Caco-2 (cell line): ENCODE measurements around the gene CDC42SE2. TPM values are rescaled to one million over a fixed set of nuclear protein-coding genes. Genes with fewer than 3 reads are reported as not detected.

Experiments used
- BruUV-seq: library from RNA; stranded (reverse); fragments of 400-500 nt; replicated peaks from 2 replicates; lab custom pipeline; 2021; lab: Mats Ljungman, UMichigan
- CTCF ChIA-PET: fragments of 300-600 bp; sonication (Branson Sonifier 250); formaldehyde crosslinking; loops from one replicate; lab custom pipeline; 2022; ENCODE audit warnings: antibody characterized with exemption; lab: Charles Lee
- POLR2A ChIA-PET: fragments of 300-600 bp; sonication (Branson Sonifier 250); formaldehyde crosslinking; loops from one replicate; lab custom pipeline; 2022; ENCODE audit warnings: antibody characterized with exemption; lab: Charles Lee
- DNase-seq, 2 experiments: peaks; one replicate each; pipeline versions ENCODE4 v3.0.0 to v3.0.0-alpha.2; 2020 to 2022
- H3K27me3 ChIP-seq: replicated peaks from 2 replicates; pipeline ENCODE4 v1.6.0; 2011; ENCODE audit warnings: low read length; ENCODE audit not compliant: control insufficient read depth, insufficient read depth
- H3K36me3 ChIP-seq: 2 replicates; pipeline ENCODE4 v1.5.1; 2011; ENCODE audit warnings: low read length; ENCODE audit not compliant: control insufficient read depth, insufficient read depth
- H3K4me1 ChIP-seq: fragments of 250-450 bp; sonication (Bioruptor Pico); 2 replicates; pipeline ENCODE4 v1.5.1; 2020; ENCODE audit warnings: mild to moderate bottlenecking
- H3K4me3 ChIP-seq: 2 replicates; pipeline ENCODE4 v1.5.1; 2011; ENCODE audit warnings: low read depth, mild to moderate bottlenecking, control low read depth, low read length
- H3K9me3 ChIP-seq: fragments of 250-450 bp; sonication (Bioruptor Pico); 2 replicates; pipeline ENCODE4 v1.5.1; 2020; ENCODE audit warnings: mild to moderate bottlenecking, moderate library complexity
- H3K27ac Mint-ChIP-seq: one replicate; pipeline ENCODE4 v1.8.0; 2022; ENCODE audit warnings: mixed read lengths; ENCODE audit not compliant: unreplicated experiment
- H3K27me3 Mint-ChIP-seq: one replicate; pipeline ENCODE4 v1.8.0; 2022; ENCODE audit warnings: mixed read lengths; ENCODE audit not compliant: insufficient read depth, unreplicated experiment
- H3K36me3 Mint-ChIP-seq: one replicate; pipeline ENCODE4 v1.8.0; 2022; ENCODE audit warnings: mild to moderate bottlenecking, mixed read lengths; ENCODE audit not compliant: insufficient read depth, unreplicated experiment
- H3K4me1 Mint-ChIP-seq: one replicate; pipeline ENCODE4 v1.8.0; 2022; ENCODE audit warnings: low read depth, mixed read lengths; ENCODE audit not compliant: unreplicated experiment
- H3K4me3 Mint-ChIP-seq: one replicate; pipeline ENCODE4 v1.8.0; 2022; ENCODE audit warnings: mild to moderate bottlenecking, moderate library complexity, mixed read lengths; ENCODE audit not compliant: unreplicated experiment
- H3K9me3 Mint-ChIP-seq: one replicate; pipeline ENCODE4 v1.8.0; 2022; ENCODE audit warnings: mixed read lengths; ENCODE audit not compliant: unreplicated experiment
- intact Hi-C: fragments of 100-400 bp; cut with micrococcal nuclease; formaldehyde crosslinking; loops from one replicate; pipeline ENCODE4 v1.10.0; 2022; ENCODE audit not compliant: unreplicated experiment
- total RNA-seq: library from RNA; stranded (reverse); gene quantifications from 2 replicates; pipeline ENCODE4 v1.2.3, GENCODE V29; 2022
- TF ChIP-seq, protein P1 (sequence below), 2 experiments: fragments of 200-600 bp in 1 of 2; IDR thresholded peaks; 1 replicate in 1 of 2; 2 replicates in 1 of 2; pipeline versions ENCODE4 v1.5.1 to v1.8.0; 2011 to 2022; ENCODE audit warnings: antibody characterized with exemption in 1 of 2, control low read depth in 1 of 2, inconsistent platforms in 1 of 2, low read depth in 1 of 2, low read length in 1 of 2, mild to moderate bottlenecking in 1 of 2, moderate library complexity in 1 of 2; ENCODE audit not compliant: insufficient read depth in 1 of 2, severe bottlenecking in 1 of 2, unreplicated experiment in 1 of 2

CDC42SE2 gene
- total RNA-seq, 1 experiment from 2014 or later = 39.4 TPM

- H3K4me1 Mint-ChIP-seq = peaks cover 27% of the 10 kb centered on the region
- ChIA-PET CTCF (no interaction called here), POLR2A (no interaction called here)
- no peak for DNase-seq
- Histone ChIP-seq H3K4me1 (peaks cover 22% of the 10 kb centered on the region), H3K36me3 (no peaks in the 10 kb centered on the region), H3K4me3 (no peak overlapping the region), H3K9me3 (peaks cover 11% of the 10 kb centered on the region), H3K27me3 (no peaks in the 10 kb centered on the region)
- H3K9me3 Mint-ChIP-seq = no peaks in the 10 kb centered on the region
- TF ChIP-seq, protein P1, sequence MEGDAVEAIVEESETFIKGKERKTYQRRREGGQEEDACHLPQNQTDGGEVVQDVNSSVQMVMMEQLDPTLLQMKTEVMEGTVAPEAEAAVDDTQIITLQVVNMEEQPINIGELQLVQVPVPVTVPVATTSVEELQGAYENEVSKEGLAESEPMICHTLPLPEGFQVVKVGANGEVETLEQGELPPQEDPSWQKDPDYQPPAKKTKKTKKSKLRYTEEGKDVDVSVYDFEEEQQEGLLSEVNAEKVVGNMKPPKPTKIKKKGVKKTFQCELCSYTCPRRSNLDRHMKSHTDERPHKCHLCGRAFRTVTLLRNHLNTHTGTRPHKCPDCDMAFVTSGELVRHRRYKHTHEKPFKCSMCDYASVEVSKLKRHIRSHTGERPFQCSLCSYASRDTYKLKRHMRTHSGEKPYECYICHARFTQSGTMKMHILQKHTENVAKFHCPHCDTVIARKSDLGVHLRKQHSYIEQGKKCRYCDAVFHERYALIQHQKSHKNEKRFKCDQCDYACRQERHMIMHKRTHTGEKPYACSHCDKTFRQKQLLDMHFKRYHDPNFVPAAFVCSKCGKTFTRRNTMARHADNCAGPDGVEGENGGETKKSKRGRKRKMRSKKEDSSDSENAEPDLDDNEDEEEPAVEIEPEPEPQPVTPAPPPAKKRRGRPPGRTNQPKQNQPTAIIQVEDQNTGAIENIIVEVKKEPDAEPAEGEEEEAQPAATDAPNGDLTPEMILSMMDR (IDR thresholded peaks at IDR 0.05; ENCODE audit: insufficient read depth in 1 of 2, low read depth in 1 of 2, low read length in 1 of 2, severe bottlenecking in 1 of 2, unreplicated experiment in 1 of 2) = no peak
- BruUV-seq = no TSS peak
- H3K27ac Mint-ChIP-seq = peak overlapping the region; percentile 84
- intact Hi-C loops = no loop called here
- H3K4me3 Mint-ChIP-seq = peak overlapping the region; percentile 9
- no peaks in the 10 kb centered on the region for H3K27me3 Mint-ChIP-seq
- H3K36me3 Mint-ChIP-seq = peaks cover 37% of the 10 kb centered on the region
Measured at GRCh38 chr5:131279204-131279603, 15.4 kb downstream of the CDC42SE2 start.

GRCh38 chr5:131280417-131280816 is 16.6 kb downstream of the CDC42SE2 start:
- Mint-ChIP-seq H3K27ac (peak overlapping the region; percentile 72), H3K4me1 (peaks cover 22% of the 10 kb centered on the region), H3K4me3 (no peak overlapping the region), H3K36me3 (peaks cover 37% of the 10 kb centered on the region), H3K27me3 (no peaks in the 10 kb centered on the region), H3K9me3 (no peaks in the 10 kb centered on the region)
- Histone ChIP-seq H3K4me3 (no peak overlapping the region), H3K4me1 (peaks cover 22% of the 10 kb centered on the region), H3K9me3 (peaks cover 11% of the 10 kb centered on the region), H3K27me3 (no peaks in the 10 kb centered on the region), H3K36me3 (no peaks in the 10 kb centered on the region)
- POLR2A ChIA-PET = no interaction called here
- BruUV-seq = no TSS peak
- TF ChIP-seq, protein P1 (IDR thresholded peaks at IDR 0.05; ENCODE audit: insufficient read depth in 1 of 2, low read depth in 1 of 2, low read length in 1 of 2, severe bottlenecking in 1 of 2, unreplicated experiment in 1 of 2) = no peak
- intact Hi-C loops = loop anchor here (2.0 kb wide), 2 partner anchors 16 to 102 kb away; partner anchors contain the start of gene CDC42SE2
- CTCF ChIA-PET = interaction anchor here (0.5 kb wide), 1 partner anchor 16 kb away, joined by 3 read pairs; the partner anchor contains the start of gene CDC42SE2
- DNase-seq = no peak

DNA sequence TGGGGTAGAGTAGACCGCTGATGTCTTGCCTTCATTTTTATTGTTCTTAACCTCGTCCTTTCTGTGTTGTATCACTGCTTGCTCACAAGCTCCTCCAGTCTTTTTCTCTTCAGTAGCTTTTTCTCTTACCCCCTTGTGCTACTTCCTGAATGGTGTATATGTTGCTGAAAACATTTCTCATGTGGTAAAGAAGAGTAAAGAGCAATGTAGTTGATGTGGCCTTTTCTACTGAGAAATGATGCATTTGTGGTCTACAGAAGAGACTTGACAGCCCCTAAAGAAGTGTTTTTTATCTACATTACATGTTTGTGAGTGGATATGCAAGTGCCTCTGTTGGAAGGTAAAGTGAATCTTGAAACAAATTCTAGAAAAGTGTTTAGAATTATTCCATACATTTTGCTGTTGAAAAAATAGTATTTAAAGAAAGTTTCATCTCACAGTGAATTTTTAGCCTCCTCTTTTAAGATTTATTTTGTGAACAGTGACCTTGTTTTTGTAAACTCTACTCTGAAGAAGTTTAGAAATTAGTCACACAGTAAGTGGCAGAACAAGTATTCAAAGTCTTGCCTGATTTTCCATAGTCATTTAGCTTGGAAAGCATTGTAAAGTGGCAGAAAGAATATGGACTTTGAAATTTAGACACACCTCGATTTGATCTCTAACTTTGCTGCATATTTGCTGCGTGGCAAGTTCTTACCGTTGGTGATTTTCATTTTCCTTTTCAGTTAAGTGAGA is 17.4 kb downstream of the CDC42SE2 start:
- Mint-ChIP-seq H3K36me3 (peaks cover 37% of the 10 kb centered on the region), H3K27ac (peak overlapping the region; percentile 72), H3K4me1 (peaks cover 22% of the 10 kb centered on the region), H3K4me3 (peak overlapping the region; percentile 68), H3K27me3 (no peaks in the 10 kb centered on the region), H3K9me3 (no peaks in the 10 kb centered on the region)
- intact Hi-C loops = loop anchor here (2.0 kb wide), 2 partner anchors 16 to 102 kb away; partner anchors contain the start of gene CDC42SE2
- H3K4me1 ChIP-seq = peaks cover 22% of the 10 kb centered on the region
- ChIA-PET CTCF (interaction anchor here (0.5 kb wide), 1 partner anchor 17 kb away, joined by 3 read pairs; the partner anchor contains the start of gene CDC42SE2), POLR2A (no interaction called here)
- H3K9me3 ChIP-seq = peaks cover 11% of the 10 kb centered on the region
- TF ChIP-seq, protein P1 (IDR thresholded peaks at IDR 0.05; ENCODE audit: insufficient read depth in 1 of 2, low read depth in 1 of 2, low read length in 1 of 2, severe bottlenecking in 1 of 2, unreplicated experiment in 1 of 2) = no peak
- no peaks in the 10 kb centered on the region for H3K36me3 ChIP-seq
- peak in 1 of 2 experiments; percentile 11 for DNase-seq
- no peaks in the 10 kb centered on the region for H3K27me3 ChIP-seq
- peak overlapping the region; percentile 25 for H3K4me3 ChIP-seq
- no TSS peak for BruUV-seq
